Thoracic aorta (tissue), 2 donors: ENCODE results near the gene HSH2D. TPM values are rescaled to one million over a fixed set of nuclear protein-coding genes. Genes with fewer than 3 reads are reported as not detected.

Experiments
- ATAC-seq: fragments of 150-250 bp; one replicate; pipeline ENCODE4 v1.8.0; 2017; ENCODE audit warnings: low read depth; ENCODE audit not compliant: insufficient number of reproducible peaks, low FRiP score
- DNase-seq: peaks from one replicate; pipeline ENCODE4 v3.0.0-alpha.2; 2020; ENCODE audit warnings: low spot score
- H3K27ac ChIP-seq, 2 donors: fragments of 200-600 bp; sonication (generic); 1 replicate in 1 of 2; 2 replicates in 1 of 2; pipeline ENCODE4 v1.5.1; 2016; ENCODE audit warnings: mild to moderate bottlenecking in 2 of 2, moderate library complexity in 2 of 2
- H3K27me3 ChIP-seq: fragments of 200-600 bp; sonication (generic); replicated peaks from 2 replicates; pipeline ENCODE4 v1.6.0; 2016; ENCODE audit warnings: mild to moderate bottlenecking; ENCODE audit not compliant: insufficient read depth
- H3K36me3 ChIP-seq: fragments of 200-600 bp; sonication (generic); one replicate; pipeline ENCODE4 v1.5.1; 2016
- H3K4me1 ChIP-seq, 2 donors: fragments of 200-600 bp; sonication (generic); 1 replicate in 1 of 2; 2 replicates in 1 of 2; pipeline versions ENCODE4 v1.5.1 to v1.6.0; 2016; ENCODE audit warnings: low read depth in 2 of 2, mild to moderate bottlenecking in 1 of 2; ENCODE audit not compliant: control insufficient read depth in 1 of 2
- H3K4me3 ChIP-seq: fragments of 200-600 bp; sonication (generic); 2 replicates; pipeline ENCODE4 v1.5.1; 2016; ENCODE audit warnings: mild to moderate bottlenecking
- H3K9me3 ChIP-seq: fragments of 200-600 bp; sonication (generic); 2 replicates; pipeline ENCODE4 v1.5.1; 2016
- total RNA-seq, 2 donors: library from RNA; depleted of rRNA; stranded (reverse); fragments of >200 nt; gene quantifications; one replicate each; pipeline versions ENCODE4 v1.1.0 to v1.2.3, GENCODE V29; 2016
- TF ChIP-seq, protein P1 (sequence below): fragments of 200-600 bp; sonication (generic); IDR thresholded peaks from one replicate; pipeline ENCODE4 v1.5.1; 2019; ENCODE audit warnings: antibody characterized with exemption

HSH2D gene
- total RNA-seq, 2 donors from 2014 or later = 2.2 TPM; not detected in 1

DNA sequence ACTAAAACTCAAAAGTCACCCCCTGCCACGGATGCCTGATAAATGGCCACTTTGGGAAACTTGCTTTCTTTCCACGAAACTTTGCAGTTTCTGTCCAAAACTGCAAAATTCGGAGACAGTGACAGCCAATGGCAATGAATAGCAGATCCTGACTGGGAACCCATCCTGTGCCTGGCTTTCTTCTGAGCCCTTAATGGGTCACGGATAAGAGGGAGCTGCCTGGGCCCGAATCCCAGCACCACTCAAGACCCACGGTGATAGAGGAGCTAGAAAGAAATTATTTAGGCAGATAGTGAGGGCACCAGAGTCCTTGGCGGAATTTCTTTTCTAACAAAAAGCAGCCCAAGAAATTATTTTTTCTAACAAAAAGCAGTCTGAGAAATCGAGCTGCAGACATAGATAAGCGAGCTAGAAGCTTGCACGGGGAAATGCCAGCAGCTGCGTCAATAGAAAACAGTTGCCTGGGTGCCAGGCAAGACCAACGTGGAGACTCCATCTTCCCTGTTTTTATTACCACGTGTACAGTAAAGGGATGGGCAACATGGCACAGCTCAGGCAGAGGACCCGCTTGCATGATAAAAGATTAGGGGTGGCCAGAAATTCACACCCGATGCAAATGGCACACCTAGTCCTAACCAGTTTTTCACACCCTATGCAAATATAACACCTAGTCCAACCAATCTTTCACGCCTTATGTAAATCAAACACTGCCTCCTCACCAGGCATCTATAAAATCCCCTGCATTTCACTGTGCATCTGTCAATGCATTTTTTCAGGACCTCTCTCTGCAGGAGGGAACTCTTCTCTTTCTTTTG lies 7.1 kb upstream of the HSH2D start:
- no peaks in the 10 kb centered on the region for H3K4me1 ChIP-seq
- TF ChIP-seq, protein P1, sequence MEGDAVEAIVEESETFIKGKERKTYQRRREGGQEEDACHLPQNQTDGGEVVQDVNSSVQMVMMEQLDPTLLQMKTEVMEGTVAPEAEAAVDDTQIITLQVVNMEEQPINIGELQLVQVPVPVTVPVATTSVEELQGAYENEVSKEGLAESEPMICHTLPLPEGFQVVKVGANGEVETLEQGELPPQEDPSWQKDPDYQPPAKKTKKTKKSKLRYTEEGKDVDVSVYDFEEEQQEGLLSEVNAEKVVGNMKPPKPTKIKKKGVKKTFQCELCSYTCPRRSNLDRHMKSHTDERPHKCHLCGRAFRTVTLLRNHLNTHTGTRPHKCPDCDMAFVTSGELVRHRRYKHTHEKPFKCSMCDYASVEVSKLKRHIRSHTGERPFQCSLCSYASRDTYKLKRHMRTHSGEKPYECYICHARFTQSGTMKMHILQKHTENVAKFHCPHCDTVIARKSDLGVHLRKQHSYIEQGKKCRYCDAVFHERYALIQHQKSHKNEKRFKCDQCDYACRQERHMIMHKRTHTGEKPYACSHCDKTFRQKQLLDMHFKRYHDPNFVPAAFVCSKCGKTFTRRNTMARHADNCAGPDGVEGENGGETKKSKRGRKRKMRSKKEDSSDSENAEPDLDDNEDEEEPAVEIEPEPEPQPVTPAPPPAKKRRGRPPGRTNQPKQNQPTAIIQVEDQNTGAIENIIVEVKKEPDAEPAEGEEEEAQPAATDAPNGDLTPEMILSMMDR = no peak
- no peaks in the 10 kb centered on the region for H3K9me3 ChIP-seq
- peaks cover 22% of the 10 kb centered on the region for H3K36me3 ChIP-seq
- H3K27ac ChIP-seq = no peak overlapping the region
- DNase-seq (no peak), ATAC-seq (no peak)
- no peak overlapping the region for H3K4me3 ChIP-seq
- H3K27me3 ChIP-seq = no peaks in the 10 kb centered on the region

DNA sequence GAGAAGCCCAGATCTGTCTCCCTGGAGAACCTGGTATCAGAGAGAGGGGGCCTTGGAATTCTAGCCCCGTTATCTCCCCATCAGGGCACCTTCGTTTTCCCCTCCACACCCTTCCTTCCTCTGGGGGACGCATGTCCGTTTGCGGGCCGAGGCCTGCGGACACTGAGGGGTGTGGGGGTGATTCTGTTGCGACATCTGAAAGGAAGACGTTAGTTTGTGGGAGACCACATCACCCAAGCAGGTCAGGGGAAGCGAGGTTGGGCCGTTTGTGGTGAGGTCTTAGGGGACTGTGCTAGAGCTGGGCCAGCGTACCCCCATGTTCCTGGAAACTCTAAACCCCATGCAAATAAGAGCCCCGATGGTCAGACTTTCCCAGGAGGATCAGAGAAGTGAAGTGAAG lies 3.7 kb upstream of the HSH2D start:
- Histone ChIP-seq H3K36me3 (no peaks in the 10 kb centered on the region), H3K4me3 (no peak overlapping the region), H3K27me3 (no peaks in the 10 kb centered on the region), H3K4me1 (no peaks in the 10 kb centered on the region), H3K9me3 (no peaks in the 10 kb centered on the region), H3K27ac (no peak overlapping the region)
- TF ChIP-seq, protein P1 = no peak
- DNase-seq (no peak), ATAC-seq (no peak)

DNA sequence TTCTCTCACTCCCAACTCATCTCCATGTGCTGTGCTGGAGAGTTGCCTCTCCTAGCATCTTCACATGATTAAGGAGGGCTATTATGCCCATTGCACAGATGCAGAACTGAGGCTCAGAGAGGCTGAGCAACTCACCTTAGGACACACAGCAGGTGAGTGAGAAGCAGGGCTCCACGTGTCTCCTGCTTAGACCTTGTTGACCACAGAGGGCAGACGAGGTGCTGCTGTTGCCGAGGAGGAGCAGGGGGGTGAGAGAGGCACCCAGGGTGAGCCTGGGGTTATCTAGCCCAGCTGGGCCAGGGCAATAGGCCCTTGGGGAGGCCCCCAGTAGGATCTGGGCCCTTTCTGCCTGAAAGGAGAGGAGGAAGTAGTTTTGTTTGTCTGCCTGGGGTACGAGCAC lies 2.4 kb upstream of the HSH2D start:
- DNase-seq (no peak), ATAC-seq (no peak)
- Histone ChIP-seq H3K27ac (no peak overlapping the region), H3K36me3 (no peaks in the 10 kb centered on the region), H3K4me3 (no peak overlapping the region), H3K4me1 (no peaks in the 10 kb centered on the region), H3K27me3 (no peaks in the 10 kb centered on the region), H3K9me3 (no peaks in the 10 kb centered on the region)
- TF ChIP-seq, protein P1 = no peak

DNA sequence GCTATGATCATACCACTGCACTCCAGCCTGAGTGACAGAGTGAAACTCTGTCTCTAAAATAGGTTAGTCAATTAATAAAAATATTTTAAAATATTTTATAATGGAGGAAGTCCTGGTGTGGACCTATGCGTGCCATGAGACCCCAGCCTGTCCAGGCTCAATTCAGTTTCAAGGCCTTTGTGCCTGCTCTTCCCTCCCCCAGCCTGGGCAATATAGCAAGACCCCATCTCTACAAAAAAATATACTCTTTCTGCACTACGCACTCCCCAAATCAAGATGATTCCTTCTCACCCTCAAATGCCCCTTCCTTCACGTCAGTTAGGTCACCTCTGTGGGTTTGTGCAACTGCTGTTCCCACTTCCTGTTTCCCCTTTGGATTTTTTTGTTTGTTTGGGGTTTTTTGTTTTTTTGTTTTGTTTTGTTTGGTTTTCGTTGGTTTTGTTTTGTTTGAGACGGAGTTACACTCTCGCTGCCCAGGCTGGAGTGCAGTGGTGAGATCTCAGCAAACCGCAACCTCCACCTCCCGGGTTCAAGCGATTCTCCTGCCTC lies 1.4 kb upstream of the HSH2D start:
- TF ChIP-seq, protein P1 = no peak
- H3K4me1 ChIP-seq = no peaks in the 10 kb centered on the region
- ATAC-seq (no peak), DNase-seq (no peak)
- no peaks in the 10 kb centered on the region for H3K27me3 ChIP-seq
- no peaks in the 10 kb centered on the region for H3K36me3 ChIP-seq
- no peaks in the 10 kb centered on the region for H3K9me3 ChIP-seq
- no peak overlapping the region for H3K27ac ChIP-seq
- H3K4me3 ChIP-seq = no peak overlapping the region

DNA sequence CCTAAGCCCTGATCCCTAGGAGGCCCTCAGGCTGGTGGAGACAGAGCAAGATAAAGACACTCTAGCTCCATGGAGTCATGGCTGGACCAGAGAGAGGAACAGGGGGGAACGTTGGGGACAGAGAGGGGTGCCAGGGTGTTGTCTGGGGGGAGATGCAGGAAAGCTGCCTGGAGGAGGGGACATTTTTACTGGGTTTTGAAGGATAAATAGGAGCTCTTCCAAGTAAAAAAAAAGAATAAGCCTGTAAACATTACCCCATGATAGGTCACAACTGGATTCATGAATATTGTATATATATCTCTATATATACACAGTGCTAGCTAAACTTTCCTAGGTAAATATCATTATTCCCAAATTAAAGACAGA lies 714 bp downstream of the HSH2D start:
- H3K27me3 ChIP-seq = no peaks in the 10 kb centered on the region
- no peaks in the 10 kb centered on the region for H3K4me1 ChIP-seq
- peak overlapping the region; percentile 49 for H3K4me3 ChIP-seq
- ATAC-seq (no peak), DNase-seq (no peak)
- no peaks in the 10 kb centered on the region for H3K36me3 ChIP-seq
- TF ChIP-seq, protein P1 = no peak
- no peaks in the 10 kb centered on the region for H3K9me3 ChIP-seq
- no peak overlapping the region for H3K27ac ChIP-seq
